Immature natural killer cell (primary cell): ENCODE measurements around the gene NEURL1B. TPM values are rescaled to one million over a fixed set of nuclear protein-coding genes. Genes with fewer than 3 reads are reported as not detected.
"Not testable (repeated sequence)": the region's sequence is repeated elsewhere in the genome, so short reads cannot be mapped to it uniquely, and the experiment has no call there.

Experiments used
- DNase-seq, 3 donors: peaks; one replicate each; pipeline ENCODE4 v3.0.0; 2022; ENCODE audit warnings: mixed read lengths in 1 of 3
- H3K27ac Mint-ChIP-seq, 6 donors: one replicate each; pipeline ENCODE4 v1.8.0; 2020; ENCODE audit warnings: mixed read lengths in 6 of 6, mild to moderate bottlenecking in 5 of 6, inconsistent platforms in 4 of 6, moderate library complexity in 3 of 6
- H3K27me3 Mint-ChIP-seq, 3 donors: one replicate each; pipeline ENCODE4 v1.8.0; 2020 to 2021; ENCODE audit warnings: low read depth in 3 of 3, mild to moderate bottlenecking in 3 of 3, mixed read lengths in 3 of 3, moderate library complexity in 3 of 3, inconsistent platforms in 1 of 3
- H3K36me3 Mint-ChIP-seq, 3 donors: one replicate each; pipeline ENCODE4 v1.8.0; 2020; ENCODE audit warnings: mixed read lengths in 3 of 3, inconsistent platforms in 2 of 3, mild to moderate bottlenecking in 2 of 3
- H3K4me1 Mint-ChIP-seq, 2 donors: one replicate each; pipeline ENCODE4 v1.8.0; 2020; ENCODE audit warnings: inconsistent platforms in 2 of 2, mild to moderate bottlenecking in 2 of 2, mixed read lengths in 2 of 2, moderate library complexity in 1 of 2
- H3K4me3 Mint-ChIP-seq, 5 donors: one replicate each; pipeline ENCODE4 v1.8.0; 2020; ENCODE audit warnings: mild to moderate bottlenecking in 5 of 5, mixed read lengths in 5 of 5, inconsistent platforms in 3 of 5, moderate library complexity in 3 of 5
- H3K9me3 Mint-ChIP-seq, 6 donors: one replicate each; pipeline ENCODE4 v1.8.0; 2020; ENCODE audit warnings: mild to moderate bottlenecking in 6 of 6, mixed read lengths in 6 of 6, inconsistent platforms in 4 of 6, moderate library complexity in 3 of 6
- polyA plus RNA-seq, 3 donors: library from polyadenylated mRNA; unstranded; fragments of 300-500 nt; fragmentation: Illumina TruSeq; gene quantifications; one replicate each; pipeline ENCODE4 v1.2.3, GENCODE V29; 2021

Gene NEURL1B
- polyA plus RNA-seq, 3 donors from 2014 or later, result 0.09 TPM; not detected in 2

- H3K27me3 Mint-ChIP-seq, H3K4me1 Mint-ChIP-seq, H3K4me3 Mint-ChIP-seq, DNase-seq, H3K27ac Mint-ChIP-seq, H3K9me3 Mint-ChIP-seq, H3K36me3 Mint-ChIP-seq: not testable (repeated sequence)
These were observed 39.5 kb upstream of the NEURL1B start for GRCh38 chr5:172601576-172601975.

GRCh38 chr5:172602783-172603231 lies 38.3 kb upstream of the NEURL1B start:
- no peak for DNase-seq
- Mint-ChIP-seq H3K4me3 (no peak overlapping the region), H3K9me3 (peaks cover 0 to 2% (median 0%) of the 10 kb centered on the region in 6 donors), H3K4me1 (no peaks in the 10 kb centered on the region), H3K27ac (no peak overlapping the region), H3K27me3 (peaks cover 0 to 8% (median 6%) of the 10 kb centered on the region in 3 donors), H3K36me3 (no peaks in the 10 kb centered on the region)

GRCh38 chr5:172603251-172603806 lies 37.7 kb upstream of the NEURL1B start:
- no peak for DNase-seq
- H3K9me3 Mint-ChIP-seq, result peaks cover 0 to 2% (median 0%) of the 10 kb centered on the region in 6 donors

GRCh38 chr5:172605466-172605865 lies 35.6 kb upstream of the NEURL1B start:
- peaks cover 0 to 2% (median 0%) of the 10 kb centered on the region in 6 donors for H3K9me3 Mint-ChIP-seq
- no peak for DNase-seq
- H3K27me3 Mint-ChIP-seq, result peaks cover 0 to 6% (median 5%) of the 10 kb centered on the region in 3 donors
- no peaks in the 10 kb centered on the region for H3K4me1 Mint-ChIP-seq
- no peak overlapping the region for H3K4me3 Mint-ChIP-seq
- H3K27ac Mint-ChIP-seq, result no peak overlapping the region
- no peaks in the 10 kb centered on the region for H3K36me3 Mint-ChIP-seq

More at GRCh38 chr5:172603251-172603806, 37.7 kb upstream of the NEURL1B start:
- H3K36me3 Mint-ChIP-seq, result no peaks in the 10 kb centered on the region
- H3K4me1 Mint-ChIP-seq, result no peaks in the 10 kb centered on the region
- H3K27ac Mint-ChIP-seq, result no peak overlapping the region
- no peak overlapping the region for H3K4me3 Mint-ChIP-seq
- peaks cover 0 to 8% (median 6%) of the 10 kb centered on the region in 3 donors for H3K27me3 Mint-ChIP-seq

GRCh38 chr5:172606156-172606785 lies 34.8 kb upstream of the NEURL1B start:
- Mint-ChIP-seq H3K36me3 (no peaks in the 10 kb centered on the region), H3K27me3 (peaks cover 0 to 6% (median 5%) of the 10 kb centered on the region in 3 donors), H3K9me3 (peaks cover 0 to 2% (median 0%) of the 10 kb centered on the region in 6 donors), H3K4me3 (no peak overlapping the region), H3K4me1 (no peaks in the 10 kb centered on the region), H3K27ac (no peak overlapping the region)
- no peak for DNase-seq

- peaks cover 0 to 6% (median 5%) of the 10 kb centered on the region in 3 donors for H3K27me3 Mint-ChIP-seq
- H3K36me3 Mint-ChIP-seq, result no peaks in the 10 kb centered on the region
- no peak overlapping the region for H3K4me3 Mint-ChIP-seq
- no peaks in the 10 kb centered on the region for H3K4me1 Mint-ChIP-seq
- no peak overlapping the region for H3K27ac Mint-ChIP-seq
- no peak for DNase-seq
- peaks cover 0 to 2% (median 0%) of the 10 kb centered on the region in 6 donors for H3K9me3 Mint-ChIP-seq
These were observed 33.8 kb upstream of the NEURL1B start for GRCh38 chr5:172607213-172607793.

GRCh38 chr5:172608773-172609172 lies 32.3 kb upstream of the NEURL1B start:
- H3K27me3 Mint-ChIP-seq, result peaks cover 0 to 6% (median 5%) of the 10 kb centered on the region in 3 donors
- H3K9me3 Mint-ChIP-seq, result peaks cover 0 to 2% (median 0%) of the 10 kb centered on the region in 6 donors
- no peaks in the 10 kb centered on the region for H3K36me3 Mint-ChIP-seq
- H3K27ac Mint-ChIP-seq, result no peak overlapping the region
- no peak for DNase-seq
- H3K4me3 Mint-ChIP-seq, result no peak overlapping the region
- no peaks in the 10 kb centered on the region for H3K4me1 Mint-ChIP-seq

GRCh38 chr5:172610643-172611042 lies 30.4 kb upstream of the NEURL1B start:
- H3K27ac Mint-ChIP-seq, result no peak overlapping the region
- peaks cover 0 to 8% (median 6%) of the 10 kb centered on the region in 3 donors for H3K27me3 Mint-ChIP-seq
- no peak overlapping the region for H3K4me3 Mint-ChIP-seq
- no peak for DNase-seq
- peaks cover 0 to 2% (median 0%) of the 10 kb centered on the region in 6 donors for H3K9me3 Mint-ChIP-seq
- H3K36me3 Mint-ChIP-seq, result no peaks in the 10 kb centered on the region
- H3K4me1 Mint-ChIP-seq, result no peaks in the 10 kb centered on the region

GRCh38 chr5:172611913-172612312 lies 29.1 kb upstream of the NEURL1B start:
- Mint-ChIP-seq H3K9me3 (no peaks in the 10 kb centered on the region), H3K36me3 (no peaks in the 10 kb centered on the region), H3K4me3 (no peak overlapping the region), H3K4me1 (no peaks in the 10 kb centered on the region), H3K27ac (no peak overlapping the region), H3K27me3 (peaks cover 0 to 4% (median 3%) of the 10 kb centered on the region in 3 donors)
- no peak for DNase-seq

- Mint-ChIP-seq H3K27ac (no peak overlapping the region), H3K27me3 (peaks cover 0 to 4% (median 3%) of the 10 kb centered on the region in 3 donors), H3K9me3 (no peaks in the 10 kb centered on the region), H3K36me3 (no peaks in the 10 kb centered on the region), H3K4me3 (no peak overlapping the region), H3K4me1 (no peaks in the 10 kb centered on the region)
- DNase-seq, result no peak
These were observed 28.3 kb upstream of the NEURL1B start for GRCh38 chr5:172612771-172613170.

GRCh38 chr5:172616136-172616535 lies 24.9 kb upstream of the NEURL1B start:
- H3K27ac Mint-ChIP-seq, result no peak overlapping the region
- H3K4me3 Mint-ChIP-seq, result no peak overlapping the region
- no peaks in the 10 kb centered on the region for H3K36me3 Mint-ChIP-seq
- no peaks in the 10 kb centered on the region for H3K4me1 Mint-ChIP-seq
- H3K9me3 Mint-ChIP-seq, result no peaks in the 10 kb centered on the region
- no peak for DNase-seq
- peaks cover 0 to 4% (median 3%) of the 10 kb centered on the region in 3 donors for H3K27me3 Mint-ChIP-seq

GRCh38 chr5:172616730-172617129 lies 24.3 kb upstream of the NEURL1B start:
- H3K36me3 Mint-ChIP-seq, result no peaks in the 10 kb centered on the region
- no peak overlapping the region for H3K4me3 Mint-ChIP-seq
- H3K27me3 Mint-ChIP-seq, result peaks cover 0 to 4% (median 3%) of the 10 kb centered on the region in 3 donors
- H3K4me1 Mint-ChIP-seq, result no peaks in the 10 kb centered on the region
- H3K27ac Mint-ChIP-seq, result no peak overlapping the region
- no peak for DNase-seq
- H3K9me3 Mint-ChIP-seq, result no peaks in the 10 kb centered on the region

GRCh38 chr5:172617817-172618216 lies 23.2 kb upstream of the NEURL1B start:
- Mint-ChIP-seq H3K27me3 (peaks cover 0 to 5% (median 3%) of the 10 kb centered on the region in 3 donors), H3K4me3 (no peak overlapping the region), H3K9me3 (no peaks in the 10 kb centered on the region), H3K27ac (no peak overlapping the region), H3K4me1 (no peaks in the 10 kb centered on the region), H3K36me3 (no peaks in the 10 kb centered on the region)
- DNase-seq, result no peak

- Mint-ChIP-seq H3K36me3 (no peaks in the 10 kb centered on the region), H3K27ac (no peak overlapping the region), H3K4me1 (no peaks in the 10 kb centered on the region), H3K4me3 (no peak overlapping the region), H3K27me3 (peaks cover 0 to 3% (median 2%) of the 10 kb centered on the region in 3 donors), H3K9me3 (no peaks in the 10 kb centered on the region)
- no peak for DNase-seq
These were observed 22.3 kb upstream of the NEURL1B start for GRCh38 chr5:172618574-172619365.
